GM21381 (cell line): ENCODE data around the gene RAB40B.
"Not testable (repeated sequence)": the region's sequence is repeated elsewhere in the genome, so short reads cannot be mapped to it uniquely, and the experiment has no call there.

Experiments used
- ATAC-seq: cut with Tn5 transposase; IDR thresholded peaks from one replicate; pipeline ENCODE4 v1.9.1; 2021; ENCODE audit warnings: mild to moderate bottlenecking, moderate library complexity; ENCODE audit not compliant: unreplicated experiment

RAB40B gene

GRCh38 chr17:82654611-82655010 is 43.9 kb downstream of the RAB40B start:
- ATAC-seq, result not testable (repeated sequence)

- no peak for ATAC-seq
Observed at GRCh38 chr17:82653651-82654528, 44.6 kb downstream of the RAB40B start.

GRCh38 chr17:82650723-82651122 is 47.8 kb downstream of the RAB40B start:
- ATAC-seq, result no peak

GRCh38 chr17:82649501-82650261 is 48.8 kb downstream of the RAB40B start:
- ATAC-seq, result no peak

- peak; percentile 9 for ATAC-seq
Observed at GRCh38 chr17:82648742-82649331, 49.7 kb downstream of the RAB40B start.

- ATAC-seq, result peak; percentile 88
Observed at GRCh38 chr17:82648165-82648668, 50.3 kb downstream of the RAB40B start, which contains the start of gene WDR45B. WDR45B (minus strand) TSS chr17:82648444; CDS start chr17:82648340, 104 bp downstream.

GRCh38 chr17:82647593-82648164 is 50.8 kb downstream of the RAB40B start:
- ATAC-seq, result peak; percentile 31

GRCh38 chr17:82645516-82645915 is 53.0 kb downstream of the RAB40B start:
- ATAC-seq, result no peak

GRCh38 chr17:82644148-82644547 is 54.4 kb downstream of the RAB40B start:
- ATAC-seq, result no peak

GRCh38 chr17:82642022-82642421 is 56.5 kb downstream of the RAB40B start:
- no peak for ATAC-seq

GRCh38 chr17:82640036-82640435 is 58.5 kb downstream of the RAB40B start:
- ATAC-seq, result no peak

- ATAC-seq, result no peak
Observed at GRCh38 chr17:82639628-82640027, 58.9 kb downstream of the RAB40B start.

GRCh38 chr17:82638183-82638773 is 60.2 kb downstream of the RAB40B start:
- no peak for ATAC-seq

GRCh38 chr17:82636626-82637598 is 61.6 kb downstream of the RAB40B start:
- ATAC-seq, result no peak

- ATAC-seq, result no peak
Observed at GRCh38 chr17:82633343-82633742, 65.2 kb downstream of the RAB40B start.

GRCh38 chr17:82632451-82632850 is 66.0 kb downstream of the RAB40B start:
- no peak for ATAC-seq

- no peak for ATAC-seq
Observed at GRCh38 chr17:82631544-82631943, 67.0 kb downstream of the RAB40B start.

GRCh38 chr17:82630212-82630611 is 68.3 kb downstream of the RAB40B start:
- no peak for ATAC-seq

GRCh38 chr17:82629748-82630147 is 68.8 kb downstream of the RAB40B start:
- ATAC-seq, result no peak
